Medulla oblongata (tissue), 1 donor: ENCODE measurements around the gene C4orf51.

Experiments used
- DNase-seq: peaks from one replicate; pipeline ENCODE4 v3.0.0-alpha.2; 2015; ENCODE audit errors: extremely low spot score

C4orf51 gene

GRCh38 chr4:145756244-145756643, 76.3 kb downstream of the C4orf51 start:
- no peak for DNase-seq

GRCh38 chr4:145757188-145757587, 77.2 kb downstream of the C4orf51 start:
- DNase-seq = no peak

DNA sequence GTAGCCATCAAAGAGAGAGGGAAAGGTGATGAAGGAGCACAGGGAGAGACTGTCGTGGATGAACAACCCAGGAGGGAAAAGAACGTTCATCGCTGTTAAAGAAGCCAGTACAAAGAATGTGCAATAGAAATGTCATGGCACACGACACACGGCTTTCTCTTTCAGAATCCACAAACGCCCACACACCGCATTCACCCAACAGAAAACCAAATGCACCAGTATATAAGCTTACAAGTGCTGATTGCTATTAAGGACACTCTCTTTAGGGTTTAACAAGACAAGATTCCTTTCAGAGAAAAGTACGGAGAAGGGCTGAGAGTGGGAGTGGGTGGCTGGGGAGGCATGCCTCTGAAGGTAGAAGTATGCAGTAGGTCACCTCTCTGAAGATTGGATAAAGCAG, 80.2 kb downstream of the C4orf51 start:
- DNase-seq = no peak

DNA sequence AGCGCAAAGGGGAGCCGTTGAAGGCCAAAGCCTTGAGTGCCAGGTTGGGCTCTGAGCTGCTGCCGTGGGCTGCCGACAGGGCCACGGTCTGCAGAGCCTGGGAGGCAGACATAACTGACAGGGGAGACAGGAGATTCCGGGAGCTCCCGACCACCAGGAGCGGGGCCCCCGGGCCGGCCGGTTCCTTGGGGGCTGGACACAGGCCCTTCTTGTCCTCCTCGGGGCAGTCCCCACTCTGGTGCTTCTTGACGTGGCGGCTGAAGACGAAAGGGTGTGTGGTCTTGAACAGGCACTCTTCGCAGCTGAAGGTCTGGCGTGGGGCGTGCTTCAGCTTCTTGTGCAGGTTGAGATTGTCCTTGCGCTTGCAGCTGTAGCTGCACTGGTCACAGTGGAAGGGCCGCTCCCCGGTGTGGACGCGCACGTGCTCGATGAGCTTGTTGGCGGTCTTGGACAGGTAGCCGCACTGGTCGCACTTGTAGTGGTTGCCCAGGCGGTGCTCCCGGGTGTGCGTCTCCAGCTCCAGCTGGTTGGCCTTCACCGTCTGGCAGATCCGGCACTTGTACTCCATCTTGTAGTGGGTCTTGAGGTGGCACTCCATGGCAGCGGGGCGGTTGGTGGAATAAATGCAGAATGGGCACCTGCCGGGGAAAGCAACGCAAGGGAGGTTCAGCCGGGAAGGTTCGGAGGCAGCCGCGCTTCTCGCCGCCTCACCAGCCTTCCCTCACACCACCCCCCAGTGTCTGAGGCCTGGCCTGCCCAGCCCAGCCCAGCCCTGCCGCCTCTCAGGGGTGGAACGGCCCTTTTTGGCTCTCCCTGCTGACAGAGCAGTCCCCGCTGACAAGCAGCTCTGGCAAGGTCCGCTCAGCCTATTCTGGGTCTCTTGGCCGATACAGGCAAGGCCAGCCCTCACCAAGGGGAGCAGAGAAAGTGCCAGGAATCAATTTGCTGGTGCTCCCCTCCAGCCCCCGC, 81.3 kb downstream of the C4orf51 start:
- no peak for DNase-seq

GRCh38 chr4:145762719-145763118, 82.8 kb downstream of the C4orf51 start:
- no peak for DNase-seq

- DNase-seq = no peak
These were observed 83.5 kb downstream of the C4orf51 start for GRCh38 chr4:145763399-145763798.

- no peak for DNase-seq
These were observed 86.3 kb downstream of the C4orf51 start for GRCh38 chr4:145766273-145766672.

- no peak for DNase-seq
These were observed 89.6 kb downstream of the C4orf51 start for GRCh38 chr4:145769450-145770037.

DNA sequence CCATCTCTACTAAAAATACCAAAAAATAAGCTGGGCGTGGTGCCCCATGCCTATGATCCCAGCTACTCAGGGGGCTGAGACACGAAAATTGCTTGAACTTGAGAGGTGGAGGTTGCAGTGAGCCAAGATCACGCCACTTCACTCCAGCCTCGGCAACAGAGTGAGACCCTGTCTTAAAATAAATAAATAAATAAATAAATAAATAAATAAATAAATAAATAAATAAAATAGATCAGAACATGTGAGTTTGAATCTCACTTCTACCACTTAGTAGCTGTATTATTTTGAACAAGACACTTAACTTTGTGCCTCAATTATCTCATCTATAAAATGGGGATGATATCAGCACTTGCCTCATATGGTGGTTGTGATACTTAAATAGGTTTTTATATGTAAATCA, 90.2 kb downstream of the C4orf51 start:
- no peak for DNase-seq

- no peak for DNase-seq
These were observed 92.4 kb downstream of the C4orf51 start for GRCh38 chr4:145772347-145772746.

DNA sequence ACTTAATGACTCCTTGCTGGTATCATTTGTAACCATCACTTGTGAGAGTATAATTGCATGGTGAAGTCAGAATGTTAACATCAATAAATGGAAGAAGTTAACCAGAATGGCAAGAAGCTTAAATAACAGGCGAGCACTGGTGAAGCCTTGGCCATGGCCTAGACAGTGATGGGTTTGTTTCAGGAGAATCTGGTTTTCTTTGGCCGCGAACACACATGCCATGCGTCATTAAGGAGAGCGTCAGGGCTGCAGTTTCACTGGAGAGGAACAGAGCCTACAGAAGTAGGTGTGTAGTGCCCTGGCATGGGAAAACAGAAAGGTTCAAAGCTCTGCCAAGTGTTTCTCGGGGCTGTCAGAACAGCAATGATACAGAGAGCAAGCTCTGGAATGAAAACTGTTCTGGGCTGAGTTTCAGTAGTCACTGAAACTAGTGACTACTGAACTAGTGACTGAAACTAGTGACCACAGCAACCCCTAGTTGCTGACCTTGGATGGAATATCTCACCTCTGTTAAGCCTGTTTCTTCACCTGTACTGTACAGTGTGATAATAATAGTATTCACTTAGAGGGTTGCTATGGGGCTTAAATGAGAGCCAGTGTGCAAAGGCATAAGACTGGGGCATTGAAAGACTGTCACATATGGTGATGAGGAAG, 93.8 kb downstream of the C4orf51 start:
- peak; percentile 27 for DNase-seq

- DNase-seq = no peak
These were observed 94.5 kb downstream of the C4orf51 start for GRCh38 chr4:145774473-145774872.

- no peak for DNase-seq
These were observed 95.5 kb downstream of the C4orf51 start for GRCh38 chr4:145775406-145775805.

DNA sequence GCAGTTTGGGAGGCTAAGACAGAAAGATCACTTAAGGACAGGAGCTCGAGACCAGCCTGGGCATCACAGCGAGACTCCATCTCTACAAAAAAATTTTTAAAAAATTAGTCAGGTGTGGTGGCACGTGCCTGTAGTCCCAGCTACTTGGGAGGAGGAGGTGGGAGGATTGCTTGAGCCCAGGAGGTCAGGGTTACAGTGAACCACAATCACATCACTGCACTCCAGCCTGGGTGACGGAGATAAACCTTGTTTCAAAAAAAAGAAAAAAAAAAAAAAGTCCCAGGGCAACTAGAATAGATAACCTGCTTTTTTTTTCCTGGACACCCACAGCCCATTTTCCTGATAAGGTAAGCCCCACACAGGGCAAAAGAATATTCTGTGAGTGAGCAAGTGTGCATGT, 96.3 kb downstream of the C4orf51 start:
- DNase-seq = no peak

DNA sequence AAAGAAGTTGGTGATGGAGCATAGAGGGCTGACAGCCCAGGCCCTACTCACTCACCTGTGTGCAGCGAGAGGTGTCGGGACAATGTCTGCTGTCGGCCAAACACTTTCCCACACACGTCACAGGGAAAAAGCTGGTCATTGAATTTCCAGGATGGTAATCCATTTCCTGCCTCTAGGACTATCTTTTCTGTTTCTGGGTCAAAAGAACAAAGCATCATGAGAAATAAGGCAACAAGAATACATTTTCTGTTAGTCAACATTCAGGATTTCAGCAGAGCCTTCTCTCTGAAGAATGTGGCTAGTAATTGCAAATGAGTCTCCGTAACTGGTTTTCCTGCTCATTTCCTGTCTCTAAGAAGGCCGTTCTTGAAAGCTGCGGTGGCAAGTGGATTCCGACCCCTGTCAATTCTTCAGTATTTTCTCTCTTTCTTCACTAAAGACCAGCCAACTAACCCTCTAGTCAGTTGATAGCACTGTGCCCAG, 99.4 kb downstream of the C4orf51 start:
- DNase-seq = no peak

DNA sequence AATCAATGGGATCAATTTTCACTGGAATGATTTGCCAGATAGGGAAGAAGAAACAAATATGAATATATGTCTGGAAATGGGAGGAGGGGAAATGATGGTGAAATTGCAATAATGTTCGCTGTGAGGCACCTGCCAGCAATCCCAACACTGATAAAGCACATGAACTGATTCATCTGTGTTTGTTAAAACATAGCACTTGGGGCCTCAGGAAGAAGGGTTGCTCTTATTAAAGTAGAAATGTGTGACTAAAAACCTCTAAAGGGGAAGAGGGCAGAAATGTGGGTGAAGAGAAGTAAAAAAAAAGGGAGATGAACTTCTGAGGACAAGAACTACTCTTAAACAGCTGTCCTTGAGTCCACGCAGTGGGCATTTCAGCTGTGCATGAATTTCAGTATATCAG, 101.4 kb downstream of the C4orf51 start:
- no peak for DNase-seq
